Measurements from ENCODE around the gene CDH13. TPM values are rescaled to one million over a fixed set of nuclear protein-coding genes. Genes with fewer than 3 reads are reported as not detected.

Gene CDH13
- total and polyA plus RNA-seq, 3 experiments from 2014 or later, result not detected

DNA sequence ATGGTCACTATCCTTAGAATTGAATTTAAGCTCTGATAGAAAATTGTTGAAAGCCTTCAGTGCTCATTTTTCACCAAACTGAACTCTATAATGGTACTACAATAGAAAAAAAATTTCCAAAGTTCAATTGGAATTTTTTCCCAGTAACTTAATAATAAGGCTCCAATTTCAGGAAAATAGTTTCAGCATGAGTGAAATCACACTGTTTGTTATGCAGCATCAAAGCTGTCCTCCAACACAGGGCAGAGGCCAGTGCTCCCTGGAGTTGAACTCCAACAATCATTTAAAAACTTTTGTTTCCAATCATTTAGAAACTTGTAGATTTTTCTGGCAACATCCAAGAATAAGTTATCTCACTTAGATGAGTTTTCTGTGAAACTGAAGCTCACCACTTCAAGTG is 1077.9 kb downstream of the CDH13 start:
- POLR2A ChIA-PET, result no interaction called here

DNA sequence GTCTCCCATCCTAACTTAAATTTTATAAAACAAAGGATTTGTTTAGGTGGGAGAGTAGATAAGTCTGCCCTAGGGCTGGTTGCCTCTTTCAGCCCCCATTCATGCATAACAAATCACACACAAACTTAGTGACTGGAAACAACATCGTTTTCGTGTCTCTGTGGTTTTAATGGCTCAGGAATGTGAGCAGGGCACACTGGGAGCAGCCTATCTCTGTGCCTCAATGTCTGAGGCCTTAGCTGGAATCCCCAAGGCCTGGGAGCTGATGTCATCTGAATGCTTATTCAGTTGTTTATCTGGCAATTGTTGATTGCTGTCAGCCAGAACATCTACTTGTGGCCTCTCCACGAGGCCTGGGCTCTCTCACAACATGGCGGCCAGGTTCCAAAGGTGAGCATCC is 1079.1 kb downstream of the CDH13 start:
- H3K9me3 Mint-ChIP-seq, result peaks cover 0 to 8% (median 0%) of the 10 kb centered on the region in 5 donors
- Histone ChIP-seq H3K4me3 (ENCODE audit: low read length) (no peak overlapping the region), H3K9me3 (ENCODE audit: low read length) (no peaks in the 10 kb centered on the region), H3K36me3 (ENCODE audit: insufficient read depth, low read length) (no peaks in the 10 kb centered on the region), H3K27ac (ENCODE audit: low read depth, low read length) (no peak overlapping the region), H3K4me1 (ENCODE audit: insufficient read depth, low read length) (no peaks in the 10 kb centered on the region), H3K27me3 (ENCODE audit: insufficient read depth, low read length, poor library complexity, severe bottlenecking) (no peaks in the 10 kb centered on the region)
- ChIA-PET CTCF (no interaction called here), POLR2A (no interaction called here)
- DNase-seq, result no peak
- no peak overlapping the region for H3K4me3 Mint-ChIP-seq
- no peak overlapping the region for H3K27ac Mint-ChIP-seq
- H3K27me3 Mint-ChIP-seq, result peaks cover 0 to 3% of the 10 kb centered on the region in 2 donors
- H3K4me1 Mint-ChIP-seq, result no peaks in the 10 kb centered on the region
- H3K36me3 Mint-ChIP-seq, result no peaks in the 10 kb centered on the region

More for the DNA sequence above, 1077.9 kb downstream of the CDH13 start:
- Histone ChIP-seq H3K27me3 (ENCODE audit: insufficient read depth, low read length, poor library complexity, severe bottlenecking) (no peaks in the 10 kb centered on the region), H3K9me3 (ENCODE audit: low read length) (no peaks in the 10 kb centered on the region), H3K4me3 (ENCODE audit: low read length) (no peak overlapping the region), H3K4me1 (ENCODE audit: insufficient read depth, low read length) (no peaks in the 10 kb centered on the region), H3K36me3 (ENCODE audit: insufficient read depth, low read length) (no peaks in the 10 kb centered on the region), H3K27ac (ENCODE audit: low read depth, low read length) (no peak overlapping the region)
- Mint-ChIP-seq H3K27me3 (peaks cover 2 to 5% of the 10 kb centered on the region in 2 donors), H3K4me1 (no peaks in the 10 kb centered on the region), H3K9me3 (peaks cover 0 to 10% (median 0%) of the 10 kb centered on the region in 5 donors), H3K27ac (no peak overlapping the region), H3K4me3 (no peak overlapping the region), H3K36me3 (no peaks in the 10 kb centered on the region)
- CTCF ChIA-PET, result no interaction called here
- no peak for DNase-seq

DNA sequence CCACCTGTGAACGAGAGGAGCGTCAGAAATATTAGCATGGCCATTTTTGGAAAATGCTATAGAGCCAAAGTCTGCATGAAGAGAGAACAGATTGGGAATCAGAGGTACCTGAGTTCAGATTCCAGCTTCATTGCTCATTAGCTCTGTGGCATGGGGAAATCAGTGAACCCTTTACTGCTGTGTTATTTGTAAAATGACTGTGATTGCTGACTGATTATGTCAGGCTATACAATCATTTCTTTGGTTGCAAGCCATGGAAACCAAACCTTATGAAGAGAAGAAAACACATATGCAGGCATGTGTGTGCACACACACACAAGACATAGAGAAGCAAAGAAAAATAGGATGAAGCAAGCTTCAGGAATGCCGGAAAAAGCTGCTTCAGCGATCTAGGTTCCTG is 1079.6 kb downstream of the CDH13 start:
- Mint-ChIP-seq H3K4me3 (no peak overlapping the region), H3K27me3 (peaks cover 0 to 3% of the 10 kb centered on the region in 2 donors), H3K36me3 (no peaks in the 10 kb centered on the region), H3K9me3 (peaks cover 0 to 8% (median 0%) of the 10 kb centered on the region in 5 donors), H3K4me1 (no peaks in the 10 kb centered on the region), H3K27ac (no peak overlapping the region)
- Histone ChIP-seq H3K4me1 (ENCODE audit: insufficient read depth, low read length) (no peaks in the 10 kb centered on the region), H3K27me3 (ENCODE audit: insufficient read depth, low read length, poor library complexity, severe bottlenecking) (no peaks in the 10 kb centered on the region), H3K9me3 (ENCODE audit: low read length) (no peaks in the 10 kb centered on the region), H3K4me3 (ENCODE audit: low read length) (no peak overlapping the region), H3K36me3 (ENCODE audit: insufficient read depth, low read length) (no peaks in the 10 kb centered on the region), H3K27ac (ENCODE audit: low read depth, low read length) (no peak overlapping the region)
- ChIA-PET CTCF (no interaction called here), POLR2A (no interaction called here)
- no peak for DNase-seq

DNA sequence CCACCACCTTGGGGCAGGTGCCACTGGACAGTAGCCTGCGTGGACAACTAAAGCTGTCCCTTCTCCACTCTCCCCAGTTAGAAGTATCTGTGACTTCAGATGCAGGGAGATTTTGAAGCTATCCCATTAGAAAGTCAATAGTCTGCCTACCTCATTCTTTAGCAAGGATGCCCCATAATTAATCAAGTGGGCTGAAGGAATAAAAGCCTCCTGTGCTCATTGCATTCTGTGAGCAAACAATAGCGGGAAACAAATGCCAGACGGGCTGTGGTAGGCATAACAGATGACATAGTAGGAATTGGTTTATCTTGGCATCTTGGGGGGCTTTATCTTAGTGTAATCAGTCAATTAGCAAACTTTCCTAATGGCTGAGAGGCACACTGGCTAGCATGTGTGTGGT is 1084.3 kb downstream of the CDH13 start:
- no peaks in the 10 kb centered on the region for H3K4me1 Mint-ChIP-seq
- H3K27me3 Mint-ChIP-seq, result peaks cover 0 to 5% of the 10 kb centered on the region in 2 donors
- Histone ChIP-seq H3K27ac (ENCODE audit: low read depth, low read length) (no peak overlapping the region), H3K4me1 (ENCODE audit: insufficient read depth, low read length) (no peaks in the 10 kb centered on the region), H3K4me3 (ENCODE audit: low read length) (no peak overlapping the region), H3K36me3 (ENCODE audit: insufficient read depth, low read length) (no peaks in the 10 kb centered on the region), H3K9me3 (ENCODE audit: low read length) (no peaks in the 10 kb centered on the region), H3K27me3 (ENCODE audit: insufficient read depth, low read length, poor library complexity, severe bottlenecking) (no peaks in the 10 kb centered on the region)
- H3K4me3 Mint-ChIP-seq, result no peak overlapping the region
- no peak overlapping the region for H3K27ac Mint-ChIP-seq
- ChIA-PET POLR2A (no interaction called here), CTCF (no interaction called here)
- no peaks in the 10 kb centered on the region for H3K36me3 Mint-ChIP-seq
- no peak for DNase-seq
- peaks cover 0 to 4% (median 0%) of the 10 kb centered on the region in 5 donors for H3K9me3 Mint-ChIP-seq

DNA sequence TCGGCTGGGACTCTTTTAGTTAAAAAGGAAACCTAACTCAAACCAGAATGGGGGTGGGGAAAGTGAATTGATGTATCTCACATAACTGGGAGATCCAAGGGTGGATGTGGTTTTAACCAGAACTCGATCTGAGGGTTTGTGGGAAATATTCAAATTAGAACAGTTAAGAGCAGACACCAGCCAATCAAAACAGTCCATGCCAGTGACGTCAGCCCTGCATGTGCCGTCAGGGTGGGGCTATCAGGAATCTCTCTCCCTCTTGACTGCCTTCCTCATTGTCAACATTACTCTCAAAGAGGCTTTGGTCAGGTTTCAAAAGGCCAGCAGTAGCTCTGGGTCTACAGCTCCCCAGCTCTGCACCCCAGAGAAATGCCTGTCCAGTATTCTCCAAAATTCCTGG is 1086.8 kb downstream of the CDH13 start:
- Histone ChIP-seq H3K4me1 (ENCODE audit: insufficient read depth, low read length) (no peaks in the 10 kb centered on the region), H3K27me3 (ENCODE audit: insufficient read depth, low read length, poor library complexity, severe bottlenecking) (no peaks in the 10 kb centered on the region), H3K9me3 (ENCODE audit: low read length) (no peaks in the 10 kb centered on the region), H3K4me3 (ENCODE audit: low read length) (no peak overlapping the region), H3K36me3 (ENCODE audit: insufficient read depth, low read length) (no peaks in the 10 kb centered on the region), H3K27ac (ENCODE audit: low read depth, low read length) (no peak overlapping the region)
- Mint-ChIP-seq H3K27me3 (peaks cover 5 to 6% of the 10 kb centered on the region in 2 donors), H3K4me3 (no peak overlapping the region), H3K4me1 (no peaks in the 10 kb centered on the region), H3K27ac (no peak overlapping the region), H3K9me3 (no peaks in the 10 kb centered on the region), H3K36me3 (no peaks in the 10 kb centered on the region)
- no peak for DNase-seq
- CTCF ChIA-PET, result no interaction called here
- POLR2A ChIA-PET, result no interaction called here

DNA sequence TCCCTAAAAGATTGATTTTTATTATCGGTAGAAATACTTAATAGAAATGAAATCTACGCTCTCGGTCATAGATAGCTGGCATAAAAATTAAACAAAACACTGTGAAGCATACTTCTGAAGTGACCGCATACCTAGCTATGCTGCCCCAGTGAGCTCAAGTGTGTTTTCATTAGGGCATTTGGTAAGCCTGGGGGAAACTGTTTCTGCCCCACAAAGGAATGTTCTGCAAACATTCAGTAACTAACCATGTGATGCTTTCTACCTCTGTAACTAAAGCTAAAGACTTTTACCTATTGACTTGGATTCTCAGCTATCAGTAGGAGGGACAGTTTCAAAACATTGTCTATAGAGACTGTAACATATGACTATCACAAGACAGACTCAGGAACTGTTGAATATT is 1087.5 kb downstream of the CDH13 start:
- DNase-seq, result no peak
- H3K4me1 ChIP-seq (ENCODE audit: insufficient read depth, low read length), result no peaks in the 10 kb centered on the region
- ChIA-PET CTCF (interaction anchor here (0.9 kb wide), 1 partner anchor 12 kb away, joined by 3 read pairs; no protein-coding TSS in a partner anchor), POLR2A (no interaction called here)
- no peak overlapping the region for H3K27ac ChIP-seq (ENCODE audit: low read depth, low read length)
- H3K27me3 ChIP-seq (ENCODE audit: insufficient read depth, low read length, poor library complexity, severe bottlenecking), result no peaks in the 10 kb centered on the region
- H3K27ac Mint-ChIP-seq, result peak overlapping the region in 1 of 8 donors; percentile 2
- H3K4me1 Mint-ChIP-seq, result no peaks in the 10 kb centered on the region
- H3K36me3 ChIP-seq (ENCODE audit: insufficient read depth, low read length), result no peaks in the 10 kb centered on the region
- no peaks in the 10 kb centered on the region for H3K9me3 Mint-ChIP-seq
- H3K27me3 Mint-ChIP-seq, result peaks cover 5 to 7% of the 10 kb centered on the region in 2 donors
- H3K4me3 Mint-ChIP-seq, result no peak overlapping the region
- H3K4me3 ChIP-seq (ENCODE audit: low read length), result no peak overlapping the region
- H3K9me3 ChIP-seq (ENCODE audit: low read length), result no peaks in the 10 kb centered on the region
- H3K36me3 Mint-ChIP-seq, result no peaks in the 10 kb centered on the region

DNA sequence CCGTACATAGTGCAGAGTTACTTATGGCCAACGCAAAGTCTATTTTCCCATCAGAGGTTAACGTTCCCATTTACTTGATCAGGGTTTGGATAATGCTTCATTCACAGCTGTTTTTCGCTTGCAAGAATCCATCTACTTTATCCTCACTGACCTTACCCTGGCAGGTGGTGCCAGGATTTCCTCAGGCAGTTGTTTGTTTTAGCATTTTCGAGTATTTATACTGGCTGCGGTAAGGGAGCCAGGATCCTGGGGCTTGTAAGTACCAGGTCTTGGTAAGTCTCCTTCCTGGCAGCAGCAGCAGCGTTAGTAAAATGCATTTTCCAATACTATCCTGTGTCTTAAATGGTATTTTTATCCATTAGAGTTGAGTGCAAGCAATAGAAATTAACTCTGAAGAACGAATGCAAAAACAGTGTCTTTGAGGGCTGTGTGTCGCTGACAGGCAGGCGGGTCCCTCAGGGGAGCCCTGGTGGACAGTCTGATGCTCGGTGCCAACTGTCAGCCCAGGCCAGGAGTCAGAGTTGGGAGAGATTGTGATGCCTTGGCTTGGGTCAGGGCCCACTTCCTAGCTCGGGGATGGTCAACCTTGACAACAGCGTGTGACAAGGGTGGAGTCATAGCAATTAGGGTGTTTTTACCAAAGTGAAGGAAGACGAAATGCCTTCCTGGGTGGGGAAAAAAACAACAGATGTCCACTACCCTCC is 1088.6 kb downstream of the CDH13 start:
- H3K36me3 Mint-ChIP-seq, result no peaks in the 10 kb centered on the region
- no peaks in the 10 kb centered on the region for H3K27me3 ChIP-seq (ENCODE audit: insufficient read depth, low read length, poor library complexity, severe bottlenecking)
- no peak overlapping the region for H3K27ac ChIP-seq (ENCODE audit: low read depth, low read length)
- no peak overlapping the region for H3K4me3 Mint-ChIP-seq
- H3K4me1 ChIP-seq (ENCODE audit: insufficient read depth, low read length), result no peaks in the 10 kb centered on the region
- H3K27me3 Mint-ChIP-seq, result peaks cover 5 to 12% of the 10 kb centered on the region in 2 donors
- no peaks in the 10 kb centered on the region for H3K9me3 Mint-ChIP-seq
- no peaks in the 10 kb centered on the region for H3K9me3 ChIP-seq (ENCODE audit: low read length)
- H3K4me3 ChIP-seq (ENCODE audit: low read length), result no peak overlapping the region
- H3K27ac Mint-ChIP-seq, result no peak overlapping the region
- no peak for DNase-seq
- no peaks in the 10 kb centered on the region for H3K4me1 Mint-ChIP-seq
- ChIA-PET CTCF (interaction anchor here (0.9 kb wide), 1 partner anchor 13 kb away, joined by 3 read pairs; no protein-coding TSS in a partner anchor), POLR2A (no interaction called here)
- H3K36me3 ChIP-seq (ENCODE audit: insufficient read depth, low read length), result no peaks in the 10 kb centered on the region

DNA sequence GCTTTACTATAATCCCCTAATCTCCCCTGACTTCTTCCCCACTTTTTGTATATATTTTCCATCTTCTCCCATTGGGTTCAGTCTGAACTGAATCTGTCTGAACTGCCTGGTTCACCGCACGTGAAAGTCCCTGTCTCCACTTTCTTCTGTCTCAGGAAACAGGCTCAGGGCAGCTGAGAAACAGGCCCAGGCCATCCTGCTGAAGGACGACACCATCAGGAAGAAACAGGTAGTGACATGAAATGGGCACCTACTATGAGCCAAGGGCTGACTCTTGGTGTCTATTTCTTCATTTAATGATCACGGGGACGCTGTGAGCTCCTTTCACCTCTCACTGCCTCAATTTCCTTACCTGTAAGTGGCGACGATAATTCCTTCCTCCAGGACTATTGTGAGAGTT is 1090.5 kb downstream of the CDH13 start:
- no peak overlapping the region for H3K4me3 ChIP-seq (ENCODE audit: low read length)
- CTCF ChIA-PET, result no interaction called here
- DNase-seq, result no peak
- H3K4me1 Mint-ChIP-seq, result no peaks in the 10 kb centered on the region
- H3K27me3 Mint-ChIP-seq, result peaks cover 3 to 12% of the 10 kb centered on the region in 2 donors
- H3K27ac Mint-ChIP-seq, result no peak overlapping the region
- no peaks in the 10 kb centered on the region for H3K36me3 Mint-ChIP-seq
- H3K27me3 ChIP-seq (ENCODE audit: insufficient read depth, low read length, poor library complexity, severe bottlenecking), result no peaks in the 10 kb centered on the region
- H3K4me3 Mint-ChIP-seq, result no peak overlapping the region
- no peaks in the 10 kb centered on the region for H3K9me3 ChIP-seq (ENCODE audit: low read length)
- H3K36me3 ChIP-seq (ENCODE audit: insufficient read depth, low read length), result no peaks in the 10 kb centered on the region
- H3K4me1 ChIP-seq (ENCODE audit: insufficient read depth, low read length), result no peaks in the 10 kb centered on the region
- no peak overlapping the region for H3K27ac ChIP-seq (ENCODE audit: low read depth, low read length)
- H3K9me3 Mint-ChIP-seq, result no peaks in the 10 kb centered on the region
- POLR2A ChIA-PET, result no interaction called here
